H4 (cell line): ENCODE measurements around the gene HPCA. TPM values are rescaled to one million over a fixed set of nuclear protein-coding genes. Genes with fewer than 3 reads are reported as not detected.

Source experiments
- DNase-seq: peaks from one replicate; pipeline ENCODE4 v3.0.0-alpha.2; 2015; ENCODE audit warnings: low spot score
- total RNA-seq: library from RNA; depleted of rRNA; stranded (reverse); fragments of >200 nt; shearing (Covaris generic); gene quantifications from 2 replicates; pipeline ENCODE4 v1.2.3, GENCODE V29; 2014; rRNA removed

Gene HPCA
- not detected in 2 replicates for total RNA-seq

DNA sequence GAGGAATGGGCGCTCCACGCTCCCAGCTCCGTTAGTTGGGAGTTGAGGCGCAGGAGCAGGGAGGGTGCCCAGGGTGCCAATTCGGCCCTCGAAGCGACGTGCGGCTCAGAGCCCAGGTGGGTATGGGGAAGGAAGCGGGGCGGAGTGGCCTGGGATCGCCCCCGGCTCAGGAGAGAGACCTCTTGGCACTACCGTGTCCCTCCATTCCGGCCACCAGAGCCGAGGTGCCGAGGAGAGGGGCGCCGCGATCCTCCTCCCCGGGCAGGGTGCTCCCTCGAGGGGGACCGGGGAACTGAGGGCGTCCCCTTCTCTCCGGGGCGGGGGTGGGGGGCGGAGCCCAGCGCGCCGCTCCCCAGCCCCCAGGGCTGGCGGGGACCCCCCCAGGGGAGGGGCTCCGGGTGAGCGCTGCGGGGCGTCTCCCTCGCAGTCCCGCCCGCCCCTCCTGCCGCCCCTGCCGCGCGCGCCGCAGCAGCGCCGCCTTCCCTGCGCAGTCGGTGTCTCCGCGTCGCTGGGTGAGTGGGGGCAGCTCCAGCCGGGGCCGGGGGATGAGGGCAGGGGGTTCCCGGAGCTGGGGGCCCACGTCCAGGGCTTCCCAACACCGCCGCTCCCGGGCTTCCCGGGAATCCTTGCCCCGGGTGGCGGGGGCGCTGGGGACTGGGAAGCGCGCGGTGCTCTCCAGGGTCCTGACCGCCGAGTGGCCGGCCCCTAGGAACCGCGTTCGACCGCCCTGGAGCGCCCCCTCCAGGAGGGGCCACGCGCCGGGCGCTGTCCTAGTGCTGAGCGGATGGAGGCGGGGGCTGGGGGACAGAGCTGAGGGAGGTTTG lies at the start of gene HPCA:
TSS of gene HPCA (plus strand) at position 488 of the 824 bp plus-strand sequence. CDS start 2,408 bp downstream, outside the sequence.
- DNase-seq: no peak

DNA sequence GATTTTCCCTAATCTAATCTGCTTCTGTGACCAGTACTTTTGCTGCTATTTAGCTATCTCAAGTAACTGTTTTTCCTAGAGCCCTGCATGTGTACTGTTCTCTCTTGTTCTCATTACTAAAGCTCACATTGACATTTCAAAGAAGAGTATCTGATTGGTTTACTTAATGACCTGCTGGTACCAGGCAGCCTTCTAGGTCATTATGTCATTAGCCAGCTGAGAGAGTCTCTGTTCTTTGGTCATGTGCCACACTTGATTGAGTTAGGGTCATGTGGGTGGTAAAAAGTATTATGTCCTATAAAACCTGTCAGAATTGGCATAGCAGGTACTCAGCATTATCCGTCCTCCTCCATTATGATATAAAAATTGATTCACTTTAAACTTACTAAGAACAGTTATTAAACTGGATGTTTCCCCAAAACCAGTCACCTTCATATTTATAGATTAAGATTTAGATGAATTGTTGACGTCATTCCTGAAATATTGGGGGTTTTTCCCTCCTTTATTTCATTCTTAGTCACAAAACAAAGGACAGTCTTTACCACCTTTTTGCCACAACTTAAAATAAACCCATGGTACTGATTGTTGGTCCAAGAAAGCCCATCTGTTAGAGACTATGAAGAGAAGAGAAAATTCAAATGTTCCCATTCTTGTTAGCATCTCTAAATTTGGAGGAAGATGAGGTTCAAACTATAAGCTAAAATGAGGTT lies 37.8 kb upstream of the HPCA start:
- no peak for DNase-seq

DNA sequence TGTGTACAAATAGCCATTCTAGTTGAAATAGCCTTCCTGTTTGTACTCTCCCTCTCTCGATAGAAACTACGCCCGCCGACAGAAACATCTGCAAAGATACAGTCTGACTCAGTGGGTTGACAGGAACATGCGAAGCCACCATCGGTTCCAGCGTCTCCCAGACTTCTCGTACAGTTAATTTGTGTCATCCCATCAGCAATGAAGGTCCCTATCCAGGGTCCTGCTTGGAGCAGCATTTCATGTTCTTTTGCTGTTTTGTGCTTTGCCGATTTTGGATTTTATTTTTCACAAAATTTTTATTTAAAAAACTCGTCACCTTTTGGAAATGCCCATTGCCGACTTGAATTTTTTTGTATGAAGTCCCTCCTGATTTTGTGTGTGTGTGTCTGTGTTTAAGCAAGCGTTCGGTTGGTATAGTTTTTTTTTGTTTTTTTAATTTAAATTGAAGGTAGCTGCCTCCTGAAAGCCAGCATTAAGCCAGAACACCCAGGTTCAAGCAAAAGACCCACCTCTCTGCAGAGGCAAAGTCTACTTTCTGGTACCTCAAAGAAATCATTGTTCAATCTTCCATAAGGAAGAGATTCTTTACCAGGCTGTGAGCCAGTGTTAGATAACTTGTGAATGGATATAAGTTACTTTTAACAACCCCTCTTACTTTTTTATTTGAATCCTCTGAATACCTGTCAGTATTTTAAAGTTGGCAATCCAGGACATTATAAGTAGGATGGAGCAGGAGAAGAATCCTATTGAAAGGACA lies 30.3 kb upstream of the HPCA start:
- DNase-seq: no peak

DNA sequence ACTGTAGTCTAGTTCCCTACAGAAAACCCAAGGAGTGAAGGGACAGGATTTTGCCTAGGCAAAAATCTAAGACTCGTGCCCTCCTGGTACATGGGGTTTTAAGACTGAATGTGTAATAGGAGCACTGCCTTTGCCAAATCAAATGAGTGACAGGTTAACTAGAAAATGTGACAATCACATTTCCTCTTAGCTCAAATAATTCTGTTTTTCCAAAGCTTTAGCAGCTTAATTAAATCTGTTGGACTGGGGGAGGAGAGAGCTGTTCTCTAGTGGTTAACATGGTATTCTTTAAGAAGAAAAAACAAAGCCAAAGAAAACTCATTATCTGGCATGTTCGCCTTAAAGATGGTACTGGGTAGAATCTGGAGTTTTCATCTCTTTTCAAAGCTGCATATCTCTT lies 28.2 kb upstream of the HPCA start:
- DNase-seq: no peak

DNA sequence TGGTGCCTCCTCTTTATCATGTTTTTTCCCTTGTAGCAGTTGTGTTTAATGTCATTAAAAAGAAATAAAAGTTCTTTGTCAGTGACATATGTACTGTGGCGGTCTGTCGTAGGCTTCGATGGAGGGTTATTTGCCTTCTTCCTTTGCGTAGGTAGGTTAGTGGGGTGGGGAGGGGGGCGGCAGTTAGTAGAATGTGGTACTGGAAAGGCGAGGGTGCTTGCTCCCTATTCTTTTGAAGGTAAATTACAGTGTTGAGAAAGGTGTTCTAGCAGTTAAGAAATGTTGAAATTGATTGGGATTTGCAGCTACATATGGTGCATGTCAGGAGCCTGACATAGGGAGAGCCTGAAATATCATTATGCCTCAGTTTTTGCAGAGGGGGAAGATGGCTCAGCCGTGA lies 27.5 kb upstream of the HPCA start:
- DNase-seq: no peak

DNA sequence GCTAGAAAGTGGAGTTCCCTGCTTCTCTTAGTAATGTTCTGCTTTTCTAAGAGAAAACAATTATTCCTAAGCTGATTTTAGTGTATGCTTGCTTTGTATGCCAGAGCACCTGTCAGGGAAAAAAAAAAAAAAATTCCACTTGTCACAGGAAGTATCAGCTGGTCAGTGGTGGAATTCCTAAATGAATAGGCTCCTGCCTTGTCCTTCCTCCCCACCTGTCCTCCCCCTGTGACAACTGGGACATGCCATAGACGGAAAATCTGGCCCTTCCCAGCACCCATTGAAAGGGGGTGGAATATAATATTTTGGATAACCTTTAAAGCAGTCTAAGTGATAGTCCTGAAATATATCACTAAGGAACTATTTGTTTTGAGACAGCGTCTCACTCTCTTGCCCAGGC lies 26.4 kb upstream of the HPCA start:
- DNase-seq: no peak

DNA sequence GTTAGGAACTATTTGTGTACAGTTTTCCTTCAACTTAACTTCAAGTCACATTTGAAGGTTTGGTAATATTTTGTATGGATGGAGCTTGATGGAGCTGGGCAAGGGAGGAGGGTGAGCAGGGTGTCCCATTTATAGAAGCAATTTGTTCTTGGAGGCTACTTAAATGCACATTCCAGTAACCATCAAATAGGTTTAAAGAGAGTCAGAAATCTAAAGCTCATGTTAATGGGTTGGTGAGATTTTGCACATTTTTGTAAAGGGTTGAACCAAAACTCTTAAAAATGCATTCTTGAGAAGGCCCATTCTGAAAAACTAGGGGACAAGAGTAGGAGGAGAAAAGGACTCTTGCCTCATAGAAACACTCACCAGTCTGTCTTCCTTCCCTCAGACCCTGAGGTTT lies 25.7 kb upstream of the HPCA start:
- no peak for DNase-seq

DNA sequence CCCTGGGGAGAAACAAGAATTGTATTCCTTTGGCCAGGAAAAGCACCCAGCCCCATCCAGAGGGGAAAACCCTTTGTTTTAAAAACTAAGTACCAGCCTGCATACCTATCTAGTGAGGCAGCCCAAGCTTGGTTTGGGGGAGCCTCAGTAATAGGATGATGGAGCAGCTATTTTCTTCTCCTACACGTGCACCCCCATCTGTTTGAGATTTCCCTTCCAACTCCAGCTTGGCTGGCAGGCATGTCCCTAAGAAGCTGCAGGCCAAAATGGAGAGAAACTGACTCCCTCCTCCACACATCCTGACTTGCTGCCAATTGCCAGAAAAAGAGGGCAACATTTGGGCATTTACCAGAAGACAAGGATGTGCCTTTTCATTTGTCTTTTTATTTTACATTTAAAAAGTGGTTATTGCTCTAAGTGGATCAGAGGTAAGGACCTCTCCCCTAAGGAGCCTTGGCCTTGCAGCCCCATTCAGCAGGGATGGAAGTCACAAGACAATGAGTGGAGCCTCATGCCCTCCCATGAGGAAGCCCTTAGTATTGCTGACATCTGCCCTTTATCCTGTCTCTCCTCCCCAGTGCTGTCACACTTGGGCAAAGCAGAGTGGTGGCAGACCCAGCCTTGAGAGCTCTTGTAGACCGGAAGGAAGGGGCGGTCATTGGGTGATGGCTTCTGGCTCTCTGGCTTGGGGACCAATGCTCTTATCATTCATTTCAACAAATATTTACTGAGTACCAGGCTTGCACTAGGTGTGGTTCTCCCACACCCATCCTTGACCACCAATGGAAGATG lies 24.2 kb upstream of the HPCA start:
- DNase-seq: no peak

DNA sequence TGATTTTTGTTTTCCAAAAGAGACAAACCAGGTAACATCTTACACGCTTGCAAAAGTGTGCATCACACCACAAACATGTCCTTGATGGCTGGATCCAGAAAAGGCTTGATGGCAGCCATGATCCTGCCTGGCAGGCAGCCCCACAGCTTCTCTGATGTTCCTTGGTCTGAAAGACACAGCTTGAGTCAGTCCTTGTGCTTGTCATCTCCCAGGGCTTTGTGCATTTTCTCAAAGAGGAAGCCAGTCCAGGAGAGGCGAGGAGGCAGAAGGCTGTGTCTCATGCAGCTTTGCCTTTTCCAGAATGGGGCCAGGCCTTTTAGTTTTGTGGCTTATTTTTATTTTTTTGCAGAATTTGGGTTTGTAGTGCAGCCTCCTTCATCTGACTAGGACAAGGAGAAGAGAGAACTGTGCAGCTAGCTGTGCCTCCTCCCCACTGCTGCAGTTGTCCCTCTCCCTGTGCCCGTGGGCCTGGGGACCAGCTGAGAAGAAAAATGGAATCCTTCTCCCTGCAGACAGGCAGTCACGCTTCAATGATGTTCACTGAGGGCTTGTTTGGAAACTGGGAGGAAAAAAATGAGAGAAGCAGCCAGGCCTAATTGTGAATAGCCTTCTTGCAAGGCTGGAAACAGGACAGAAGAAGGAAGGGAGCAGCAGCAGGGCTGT lies 22.9 kb upstream of the HPCA start:
- no peak for DNase-seq

DNA sequence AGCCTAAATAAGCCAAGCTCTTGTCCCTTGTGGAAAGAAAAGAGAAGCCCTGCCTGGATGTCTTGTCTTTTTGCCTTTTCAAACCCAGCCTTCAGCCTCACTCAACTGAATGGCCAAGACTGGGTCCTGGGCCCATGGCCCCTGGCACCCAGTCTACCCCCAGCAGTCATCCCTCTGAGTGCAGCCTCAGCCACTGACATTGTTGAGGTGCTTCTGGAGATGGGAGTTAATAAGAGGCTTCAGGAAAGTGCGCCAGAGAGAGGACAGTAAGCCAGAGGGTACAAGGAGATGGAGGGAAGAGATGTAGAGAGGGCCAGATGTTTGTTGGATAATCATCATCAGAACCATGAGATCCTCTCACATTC lies 22.4 kb upstream of the HPCA start:
- DNase-seq: no peak

DNA sequence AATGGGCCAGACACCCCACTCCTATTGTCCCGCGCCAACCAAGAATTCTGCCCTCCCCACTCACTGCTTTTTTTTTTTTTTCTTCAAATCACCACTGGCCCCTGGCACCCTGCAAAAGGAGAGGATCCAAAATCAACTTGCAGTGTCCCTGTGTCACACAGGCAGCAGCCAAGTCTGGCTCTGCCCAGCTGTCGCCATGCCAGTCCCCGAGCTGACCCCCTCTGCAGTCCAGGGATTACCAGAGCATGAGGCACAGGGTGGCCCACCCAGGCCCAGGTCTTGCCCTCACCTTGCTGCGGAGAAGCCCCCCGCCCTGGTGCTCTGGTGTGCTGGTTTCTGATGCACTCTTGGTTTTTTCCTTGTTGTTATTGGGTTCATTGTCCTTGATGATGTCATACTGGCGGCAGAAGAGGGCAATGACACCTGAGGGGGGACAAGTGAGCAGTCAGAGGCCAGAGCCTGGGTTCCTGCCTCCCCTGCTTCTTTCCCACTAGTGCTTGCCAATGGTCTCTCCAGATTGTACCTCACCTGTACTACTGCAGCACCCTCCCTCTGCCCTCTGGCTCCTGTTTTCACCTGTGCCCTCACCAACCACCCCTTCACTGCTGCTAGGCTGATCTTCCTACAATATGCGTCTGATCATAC lies 21.8 kb upstream of the HPCA start:
- DNase-seq: no peak

DNA sequence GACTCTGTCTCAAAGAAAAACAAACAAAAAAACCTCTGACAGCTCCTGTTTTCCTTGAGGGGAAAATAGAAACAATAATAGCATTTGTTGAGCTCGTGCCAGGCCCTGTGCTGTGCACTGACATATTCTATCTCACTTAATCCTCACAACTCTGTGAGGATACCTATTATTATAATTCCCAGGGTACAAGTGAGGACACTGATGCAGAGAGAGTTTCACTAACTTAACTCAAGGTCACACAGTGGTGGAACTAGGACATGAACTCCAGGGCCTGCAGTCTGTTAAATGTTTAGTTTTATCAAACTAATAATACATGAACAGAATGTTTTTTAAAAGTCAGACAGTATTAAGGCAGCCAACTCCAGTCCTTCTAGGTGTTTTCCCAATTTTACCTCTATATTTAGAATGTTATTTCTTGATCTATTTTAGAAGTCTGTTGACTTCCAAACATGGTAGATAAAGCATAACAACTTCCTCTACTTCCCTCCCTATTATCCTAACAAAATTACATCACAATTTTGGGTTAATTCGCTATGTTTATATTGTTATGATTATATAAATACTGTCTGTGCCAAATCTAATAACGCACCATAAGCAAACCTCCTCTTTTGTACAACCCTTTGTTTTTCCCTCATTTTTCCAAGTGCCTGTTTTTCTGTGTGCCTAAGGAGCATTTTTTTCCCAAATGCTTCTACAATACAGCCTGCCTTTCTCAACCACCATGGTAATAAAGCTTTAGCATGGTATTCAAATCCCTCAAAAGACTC lies 20.5 kb upstream of the HPCA start:
- no peak for DNase-seq

DNA sequence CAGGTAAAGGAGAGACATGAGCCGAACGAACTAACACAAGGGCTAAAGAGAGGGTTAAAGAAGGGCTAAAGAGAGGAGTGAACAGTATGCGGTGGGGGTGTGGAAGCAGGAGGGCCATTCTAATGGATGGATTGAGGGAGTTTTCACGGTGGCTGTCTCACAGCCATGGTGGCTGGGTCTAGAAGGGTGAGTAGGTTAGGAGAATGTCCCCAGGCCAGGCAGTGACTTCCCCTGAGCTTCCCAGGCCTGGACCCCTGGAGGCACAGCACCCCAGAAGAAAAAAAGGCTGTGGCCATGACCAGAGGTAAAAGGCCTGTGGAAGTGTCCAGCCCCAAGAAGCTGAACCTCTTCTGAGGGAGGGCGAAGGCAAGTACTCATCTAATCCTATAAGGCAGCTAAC lies 19.1 kb upstream of the HPCA start:
- DNase-seq: no peak

DNA sequence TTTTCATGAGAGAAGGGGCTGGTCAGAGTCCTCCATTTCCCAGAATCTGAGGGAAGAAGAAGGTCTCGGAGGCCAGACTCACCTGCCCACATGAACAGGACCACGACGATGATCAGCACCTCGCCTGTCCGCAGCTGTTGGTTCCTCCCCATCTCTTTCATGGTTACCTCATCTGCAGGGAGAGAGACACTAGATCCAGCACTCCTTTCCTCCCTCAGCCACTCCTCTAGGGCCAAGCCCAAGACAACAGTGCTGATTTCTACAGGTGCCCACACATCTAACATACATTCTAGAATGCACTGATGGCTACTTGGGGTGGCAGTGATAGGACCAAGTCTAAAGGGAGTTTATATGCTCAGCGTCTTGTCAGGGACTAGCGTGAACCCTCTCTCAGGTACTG lies 18.6 kb upstream of the HPCA start:
- DNase-seq: no peak

DNA sequence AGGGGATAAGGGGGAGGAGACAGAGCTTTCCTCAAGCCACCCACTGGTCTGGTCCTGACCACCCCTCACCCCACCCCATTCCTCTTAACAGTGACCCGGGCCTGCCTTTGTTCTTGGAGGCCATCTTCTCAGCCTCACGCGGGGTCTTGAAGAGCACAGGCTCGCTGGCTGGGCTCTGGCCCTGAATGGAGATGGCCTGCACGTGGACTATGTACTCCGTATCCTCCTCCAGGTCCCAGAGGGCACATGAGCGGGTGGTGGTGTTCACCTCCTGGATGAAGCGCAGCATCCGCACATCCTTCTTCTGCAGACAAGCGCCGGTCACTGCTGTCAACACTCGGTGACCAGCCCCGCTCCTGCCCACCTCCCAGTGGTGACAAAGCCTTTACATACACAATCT lies 18.2 kb upstream of the HPCA start:
- DNase-seq: no peak

DNA sequence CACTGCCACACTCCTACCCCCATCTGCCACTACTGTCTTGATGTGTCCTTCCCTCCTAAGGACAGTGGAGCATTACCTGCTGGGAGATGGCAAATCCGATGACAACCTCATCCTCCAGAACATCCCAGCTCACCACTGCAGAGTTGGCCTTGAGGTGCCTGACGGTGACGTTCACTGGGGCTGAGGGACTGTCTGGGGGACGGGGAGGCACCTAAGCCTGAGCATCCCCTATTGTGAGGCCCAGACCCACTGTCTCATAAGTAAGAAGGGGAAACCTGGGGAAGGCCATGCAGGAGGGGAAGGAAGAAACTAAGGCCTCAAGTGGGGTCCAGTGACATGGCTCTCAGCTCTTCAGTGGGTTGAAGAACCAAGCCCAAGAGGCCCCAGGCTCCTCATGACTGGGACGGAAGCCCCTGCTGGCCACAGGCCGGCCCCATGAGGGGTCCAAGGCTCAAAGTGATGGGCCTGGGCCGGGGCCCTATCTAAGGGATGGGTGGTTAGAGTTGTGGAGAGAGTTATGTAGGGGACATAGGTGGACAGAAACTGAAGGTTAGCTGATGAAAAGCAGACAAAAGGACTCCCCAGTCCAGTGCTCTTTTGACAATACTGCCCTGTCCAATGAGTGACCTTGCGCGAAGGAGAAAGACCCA lies 17.4 kb upstream of the HPCA start:
- DNase-seq: no peak

DNA sequence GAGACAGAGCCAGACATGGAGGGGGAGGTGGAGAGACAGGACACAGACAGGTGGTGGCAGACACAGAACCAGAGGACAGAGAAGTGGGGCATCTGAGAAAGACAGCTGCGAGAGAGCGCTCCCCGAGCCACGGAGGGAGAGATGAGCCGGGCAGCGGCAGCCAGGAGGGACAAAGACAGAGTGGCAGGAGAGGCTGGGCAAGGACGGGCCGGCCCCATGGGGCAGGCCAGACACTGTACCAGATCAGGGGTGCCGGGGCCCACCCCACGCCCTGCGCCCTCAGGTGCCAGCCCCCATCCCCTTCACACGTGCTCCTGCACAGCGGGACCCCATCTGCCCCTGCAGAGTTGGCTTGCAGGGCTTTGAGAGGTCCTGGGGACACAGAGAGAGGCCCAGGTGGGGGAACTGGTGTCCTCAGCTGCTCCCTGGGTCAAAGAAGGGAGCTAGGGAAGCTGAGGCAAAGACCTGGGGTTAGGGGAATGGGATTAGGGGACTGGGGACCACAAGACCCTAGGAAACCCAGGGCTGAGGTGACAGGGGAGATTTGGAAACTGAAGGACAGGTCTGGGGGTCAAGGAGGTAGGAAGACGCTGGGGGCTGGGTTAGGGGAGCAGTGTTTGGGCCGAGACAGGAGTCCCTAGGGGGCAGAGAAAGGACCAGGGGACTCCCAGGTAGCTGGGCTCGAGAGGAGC lies 16.2 kb upstream of the HPCA start:
- DNase-seq: no peak

DNA sequence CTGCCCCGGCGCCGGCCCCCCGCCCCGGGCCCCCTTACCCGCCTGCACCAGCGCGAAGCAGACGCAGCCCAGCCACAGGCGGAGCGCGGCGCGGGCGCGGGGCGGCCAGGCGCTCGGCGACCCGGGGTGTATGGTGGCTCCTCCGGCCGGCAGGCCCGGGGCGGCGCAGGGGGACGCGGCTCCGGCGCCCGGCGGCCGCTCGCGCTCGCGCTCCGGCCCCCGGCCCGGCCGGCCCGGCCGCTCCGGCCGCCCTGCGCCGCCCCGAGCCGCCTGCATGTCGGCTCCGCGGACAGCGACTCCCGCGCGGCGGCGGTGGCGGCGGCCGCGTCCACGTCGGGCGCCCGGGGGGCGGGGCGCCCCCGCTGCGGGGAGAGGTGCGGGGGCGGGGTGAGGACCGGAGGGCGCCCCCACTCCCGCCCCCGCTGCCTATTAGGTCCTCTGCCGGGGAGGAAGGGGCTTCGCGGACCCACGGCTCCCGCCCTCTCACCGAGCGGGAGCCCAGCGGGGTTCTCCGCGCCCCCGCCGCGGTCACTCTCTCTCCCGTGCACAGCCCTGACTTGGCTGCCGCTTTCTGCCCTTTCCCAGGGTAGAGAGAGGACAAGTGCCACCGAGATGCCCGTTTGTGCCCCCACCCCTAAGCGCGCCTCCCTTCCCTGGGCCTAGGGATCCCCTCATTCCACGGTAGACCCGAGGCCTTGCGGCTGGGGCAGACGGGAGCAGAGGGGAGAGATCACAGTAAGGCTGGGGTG lies 15.5 kb upstream of the HPCA start, which contains the start of gene FNDC5:
TSS of gene FNDC5 (minus strand) at position 298 of the 749 bp plus-strand sequence.
- DNase-seq: no peak
